22Rv1 (cell line): ENCODE measurements around the gene RPL12.

ENCODE experiments used
- ZFX ChIP-seq: fragments of 450-650 bp; IDR thresholded peaks from 2 replicates; pipeline ENCODE4 v1.6.1; 2017; ENCODE audit warnings: antibody characterized with exemption, borderline replicate concordance
- TF ChIP-seq, protein P1 (sequence below): fragments of 450-650 bp; IDR thresholded peaks from 2 replicates; pipeline ENCODE4 v1.5.1; 2017; ENCODE audit warnings: mild to moderate bottlenecking

GRCh38 chr9:127449332-127449966 lies 1.8 kb downstream of the RPL12 start:
- TF ChIP-seq, protein P1, sequence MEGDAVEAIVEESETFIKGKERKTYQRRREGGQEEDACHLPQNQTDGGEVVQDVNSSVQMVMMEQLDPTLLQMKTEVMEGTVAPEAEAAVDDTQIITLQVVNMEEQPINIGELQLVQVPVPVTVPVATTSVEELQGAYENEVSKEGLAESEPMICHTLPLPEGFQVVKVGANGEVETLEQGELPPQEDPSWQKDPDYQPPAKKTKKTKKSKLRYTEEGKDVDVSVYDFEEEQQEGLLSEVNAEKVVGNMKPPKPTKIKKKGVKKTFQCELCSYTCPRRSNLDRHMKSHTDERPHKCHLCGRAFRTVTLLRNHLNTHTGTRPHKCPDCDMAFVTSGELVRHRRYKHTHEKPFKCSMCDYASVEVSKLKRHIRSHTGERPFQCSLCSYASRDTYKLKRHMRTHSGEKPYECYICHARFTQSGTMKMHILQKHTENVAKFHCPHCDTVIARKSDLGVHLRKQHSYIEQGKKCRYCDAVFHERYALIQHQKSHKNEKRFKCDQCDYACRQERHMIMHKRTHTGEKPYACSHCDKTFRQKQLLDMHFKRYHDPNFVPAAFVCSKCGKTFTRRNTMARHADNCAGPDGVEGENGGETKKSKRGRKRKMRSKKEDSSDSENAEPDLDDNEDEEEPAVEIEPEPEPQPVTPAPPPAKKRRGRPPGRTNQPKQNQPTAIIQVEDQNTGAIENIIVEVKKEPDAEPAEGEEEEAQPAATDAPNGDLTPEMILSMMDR: no peak
- TF ChIP-seq ZFX: no peak
